Stomach (tissue), 4 donors: Measurements from ENCODE around the gene PCDHGA9.

Experiments used
- CTCF ChIP-seq, 7 experiments: fragments of 450-650 bp in 4 of 7; fragments of 200-600 bp in 3 of 7; sonication (generic) in 3 of 7; IDR thresholded peaks; one replicate each; pipeline ENCODE4 v1.5.1; 2016 to 2019; ENCODE audit warnings: antibody characterized with exemption in 7 of 7, control low read depth in 2 of 7, mild to moderate bottlenecking in 1 of 7
- EP300 ChIP-seq: sonication (generic); formaldehyde crosslinking; IDR thresholded peaks from one replicate; pipeline ENCODE4 v1.6.1; 2017; ENCODE audit warnings: antibody characterized with exemption
- POLR2A ChIP-seq, 4 donors: fragments of 450-650 bp; IDR thresholded peaks; one replicate each; pipeline ENCODE4 v1.6.1; 2016; ENCODE audit warnings: antibody characterized with exemption in 4 of 4, control low read depth in 2 of 4, mild to moderate bottlenecking in 1 of 4, moderate library complexity in 1 of 4
- POLR2AphosphoS5 ChIP-seq, 3 donors: sonication (generic); formaldehyde crosslinking; IDR thresholded peaks; one replicate each; pipeline ENCODE4 v1.6.1; 2016; ENCODE audit warnings: antibody characterized with exemption in 3 of 3

- TF ChIP-seq CTCF (IDR thresholded peaks at IDR 0.05) = no peak
- no peak for TF ChIP-seq POLR2A (IDR thresholded peaks at IDR 0.05)
- no peak for TF ChIP-seq EP300
- no peak for TF ChIP-seq POLR2AphosphoS5 (IDR thresholded peaks at IDR 0.05)
Observed at GRCh38 chr5:141371572-141372475, 30.8 kb upstream of the PCDHGA9 start.
